HG02588 (cell line): ENCODE data around the gene RGL4.
"Not testable (repeated sequence)": the region's sequence is repeated elsewhere in the genome, so short reads cannot be mapped to it uniquely, and the experiment has no call there.

Experiments used
- ATAC-seq: cut with Tn5 transposase; IDR thresholded peaks from one replicate; pipeline ENCODE4 v1.9.1; 2021; ENCODE audit warnings: mild to moderate bottlenecking, moderate library complexity; ENCODE audit not compliant: unreplicated experiment

RGL4 gene, protein sequence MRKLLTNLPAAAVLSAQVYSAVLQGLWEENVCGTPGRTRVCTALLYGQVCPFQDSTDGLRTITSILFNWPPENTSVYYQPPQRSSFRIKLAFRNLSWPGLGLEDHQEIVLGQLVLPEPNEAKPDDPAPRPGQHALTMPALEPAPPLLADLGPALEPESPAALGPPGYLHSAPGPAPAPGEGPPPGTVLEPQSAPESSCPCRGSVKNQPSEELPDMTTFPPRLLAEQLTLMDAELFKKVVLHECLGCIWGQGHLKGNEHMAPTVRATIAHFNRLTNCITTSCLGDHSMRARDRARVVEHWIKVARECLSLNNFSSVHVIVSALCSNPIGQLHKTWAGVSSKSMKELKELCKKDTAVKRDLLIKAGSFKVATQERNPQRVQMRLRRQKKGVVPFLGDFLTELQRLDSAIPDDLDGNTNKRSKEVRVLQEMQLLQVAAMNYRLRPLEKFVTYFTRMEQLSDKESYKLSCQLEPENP

DNA sequence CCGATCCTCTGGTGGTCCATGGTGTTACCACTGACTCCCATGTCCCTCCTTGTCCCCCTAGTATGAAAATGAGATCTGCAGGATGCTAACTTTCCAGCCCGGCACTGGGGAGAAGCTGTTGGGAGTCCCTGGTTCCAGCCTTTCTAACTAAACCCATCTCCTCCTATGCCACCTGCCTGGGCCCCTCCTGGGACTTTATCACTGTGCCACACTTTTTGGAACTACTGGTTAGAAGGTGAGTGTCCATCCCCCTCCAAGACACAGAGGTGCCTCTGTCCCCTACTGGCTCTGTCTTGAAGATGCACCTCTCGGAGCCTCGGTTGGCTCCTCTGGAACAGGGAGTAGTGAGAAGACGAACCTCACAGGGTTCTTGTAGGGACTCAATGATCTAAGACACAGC is at the start of gene RGL4:
TSS of gene RGL4 (plus strand) at position 301 of the 400 bp plus-strand sequence. CDS start 1,018 bp downstream, outside the sequence.
- no peak for ATAC-seq

DNA sequence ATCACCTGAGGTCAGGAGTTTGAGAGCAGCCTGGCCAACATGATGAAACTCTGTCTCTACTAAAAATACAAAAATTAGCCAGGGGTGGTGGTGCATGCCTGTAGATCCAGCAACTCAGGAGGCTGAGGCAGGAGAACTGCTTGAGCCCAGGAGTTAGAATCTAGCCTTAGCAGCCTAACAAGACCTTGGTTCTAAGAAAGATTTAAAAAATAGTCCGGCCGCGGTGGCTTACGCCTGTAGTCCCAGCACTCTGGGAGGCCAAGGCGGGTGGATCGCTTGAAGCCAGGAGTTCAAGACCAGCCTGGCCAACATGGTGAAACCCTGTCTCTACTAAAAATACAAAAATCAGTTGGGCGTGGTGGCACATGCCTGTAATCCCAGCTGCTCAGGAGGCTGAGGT is 44.3 kb upstream of the RGL4 start:
- ATAC-seq = not testable (repeated sequence)

DNA sequence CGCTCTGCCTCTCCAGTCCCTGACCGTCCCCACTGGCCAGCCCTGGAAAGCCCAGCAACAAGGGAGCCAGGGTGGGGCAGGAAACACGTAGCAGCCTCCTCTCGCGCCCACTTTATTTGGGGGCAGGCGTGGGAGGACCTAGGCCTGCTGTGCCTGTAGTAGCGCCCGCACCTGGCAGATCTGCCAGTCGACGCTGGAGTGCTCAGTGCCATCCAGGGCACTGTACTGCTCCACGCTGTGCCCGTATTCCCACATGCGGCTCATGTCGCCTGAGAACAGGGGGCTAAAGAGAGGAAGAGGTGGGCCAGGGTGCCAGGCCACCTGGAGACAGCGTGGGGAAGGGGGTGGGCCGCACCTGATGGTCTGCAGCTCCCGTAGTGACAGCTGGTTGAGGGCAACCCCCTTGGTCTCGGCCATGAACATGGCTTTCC is 41.7 kb upstream of the RGL4 start:
- ATAC-seq = no peak

DNA sequence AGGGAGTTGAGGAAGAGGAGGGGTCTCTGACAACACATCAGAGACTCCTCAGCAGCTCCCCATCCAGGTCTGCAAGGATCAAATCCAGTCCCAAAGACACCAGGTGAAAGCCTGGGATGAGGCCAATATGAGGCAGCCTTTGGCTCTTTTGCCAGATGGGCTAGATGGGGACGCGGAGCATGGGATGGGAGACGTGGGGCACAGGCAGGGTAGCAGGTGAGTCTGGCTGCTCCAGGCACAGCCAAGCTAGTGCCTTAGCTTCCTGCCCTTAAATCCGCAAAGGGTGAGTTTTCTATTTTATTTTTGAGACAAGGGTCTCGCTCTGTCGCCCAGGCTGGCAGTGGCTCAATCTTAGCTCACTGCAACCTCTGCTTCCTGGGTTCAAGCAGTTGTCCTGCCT is 39.1 kb upstream of the RGL4 start:
- no peak for ATAC-seq

DNA sequence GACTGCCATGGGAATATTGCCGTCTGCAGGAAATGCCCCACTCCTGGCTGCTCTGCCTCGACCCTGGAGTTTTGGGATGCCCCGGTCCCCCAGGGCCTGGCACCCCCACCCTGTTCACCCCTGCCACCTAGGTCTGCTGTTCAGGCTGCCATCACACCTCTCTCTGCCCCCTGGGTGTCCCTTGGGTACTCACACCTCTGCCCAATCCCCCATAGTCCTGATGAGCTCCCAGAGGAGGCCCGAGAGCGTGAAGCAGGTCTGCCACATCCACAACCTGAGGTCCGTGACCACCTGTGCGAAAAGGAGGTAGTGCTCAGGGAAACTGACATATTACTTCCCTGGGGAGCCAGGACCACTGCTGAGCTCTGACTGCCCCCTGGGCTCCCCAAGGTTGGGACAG is 38.5 kb upstream of the RGL4 start:
- no peak for ATAC-seq

DNA sequence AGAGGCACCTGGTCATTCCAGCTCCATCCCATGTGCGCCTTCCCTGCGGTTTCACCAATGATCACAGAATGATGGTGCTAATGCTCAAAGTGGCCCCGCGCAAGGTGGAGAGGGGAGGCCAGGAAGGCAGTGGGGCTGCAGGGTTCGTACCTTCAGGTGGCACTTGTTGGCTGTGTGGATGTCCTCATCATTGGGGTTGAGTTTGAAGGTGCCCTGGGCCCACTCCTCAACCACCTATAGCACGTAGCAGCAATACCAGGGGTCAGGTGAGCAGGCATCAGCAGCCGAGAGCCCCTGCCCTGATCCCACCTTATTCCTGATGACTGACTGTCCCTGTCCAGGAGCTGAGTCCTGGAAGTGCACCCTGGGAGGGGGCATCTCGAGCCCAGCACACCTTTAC is 38.1 kb upstream of the RGL4 start:
- ATAC-seq = no peak

DNA sequence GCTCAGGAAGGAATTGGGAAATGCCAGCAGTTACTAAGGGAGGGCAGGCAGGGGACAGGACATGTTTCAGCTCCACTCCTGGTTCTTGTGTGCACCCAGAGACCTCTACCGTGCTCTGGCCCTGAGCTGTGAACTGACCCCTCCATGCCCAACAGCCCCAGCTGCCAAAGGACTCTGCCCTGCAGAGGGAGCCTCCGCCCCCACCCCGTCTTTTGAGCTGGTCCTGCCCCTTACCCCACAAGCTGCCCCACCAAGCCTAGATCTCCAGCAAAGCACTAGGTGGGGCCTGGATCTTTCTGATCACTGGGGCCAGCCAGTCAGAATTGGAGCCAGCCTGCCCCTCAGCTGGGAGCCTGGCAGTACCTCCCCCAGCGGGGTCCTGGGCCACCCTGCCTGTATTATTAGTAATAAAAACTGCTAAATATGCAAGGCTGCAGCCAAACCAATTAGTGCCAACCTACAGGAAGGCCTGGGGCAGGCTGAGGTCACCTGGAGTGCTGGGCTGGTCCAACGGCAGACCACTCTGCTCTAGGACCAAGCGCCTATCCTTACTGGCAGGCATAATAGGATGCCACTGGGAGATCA is 34.8 kb upstream of the RGL4 start:
- no peak for ATAC-seq

DNA sequence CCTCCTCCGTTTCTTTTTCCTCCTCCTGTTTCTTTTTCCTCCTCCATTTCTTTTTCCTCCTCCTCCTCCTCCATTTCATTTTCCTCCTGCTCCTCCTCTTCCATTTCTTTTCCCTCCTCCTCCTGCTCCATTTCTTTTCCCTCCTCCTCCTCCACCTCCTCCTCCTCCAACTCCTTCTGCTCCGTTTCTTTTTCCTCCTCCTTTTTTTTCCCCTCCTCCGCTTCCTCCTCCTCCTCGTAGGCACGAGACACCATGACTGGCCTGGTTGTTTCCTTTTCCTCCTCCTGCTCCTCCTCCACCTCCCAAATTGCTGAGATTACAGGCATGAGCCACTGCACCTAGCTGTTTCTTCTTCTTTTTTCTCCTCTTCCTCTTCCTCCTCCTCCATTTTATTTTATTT is 33.1 kb upstream of the RGL4 start:
- no peak for ATAC-seq

DNA sequence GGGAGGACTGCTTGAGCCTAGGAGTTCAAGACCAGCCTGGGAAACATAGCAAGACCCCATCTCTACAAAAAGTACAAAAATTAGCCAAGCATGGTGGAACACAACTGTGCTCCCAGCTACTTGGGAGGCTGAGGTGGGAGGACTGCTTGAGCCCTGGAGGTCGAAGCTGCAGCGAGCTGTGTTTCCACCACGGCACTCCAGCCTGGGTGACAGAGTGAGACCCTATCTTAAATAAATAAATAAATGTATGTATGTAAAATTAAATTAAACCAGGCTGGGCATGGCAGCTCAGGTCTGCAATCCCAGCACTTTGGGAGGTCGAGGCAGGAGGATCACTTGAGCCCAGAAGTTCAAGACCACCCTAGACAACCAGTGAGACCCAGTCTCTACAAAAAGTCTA is 30.4 kb upstream of the RGL4 start:
- not testable (repeated sequence) for ATAC-seq

DNA sequence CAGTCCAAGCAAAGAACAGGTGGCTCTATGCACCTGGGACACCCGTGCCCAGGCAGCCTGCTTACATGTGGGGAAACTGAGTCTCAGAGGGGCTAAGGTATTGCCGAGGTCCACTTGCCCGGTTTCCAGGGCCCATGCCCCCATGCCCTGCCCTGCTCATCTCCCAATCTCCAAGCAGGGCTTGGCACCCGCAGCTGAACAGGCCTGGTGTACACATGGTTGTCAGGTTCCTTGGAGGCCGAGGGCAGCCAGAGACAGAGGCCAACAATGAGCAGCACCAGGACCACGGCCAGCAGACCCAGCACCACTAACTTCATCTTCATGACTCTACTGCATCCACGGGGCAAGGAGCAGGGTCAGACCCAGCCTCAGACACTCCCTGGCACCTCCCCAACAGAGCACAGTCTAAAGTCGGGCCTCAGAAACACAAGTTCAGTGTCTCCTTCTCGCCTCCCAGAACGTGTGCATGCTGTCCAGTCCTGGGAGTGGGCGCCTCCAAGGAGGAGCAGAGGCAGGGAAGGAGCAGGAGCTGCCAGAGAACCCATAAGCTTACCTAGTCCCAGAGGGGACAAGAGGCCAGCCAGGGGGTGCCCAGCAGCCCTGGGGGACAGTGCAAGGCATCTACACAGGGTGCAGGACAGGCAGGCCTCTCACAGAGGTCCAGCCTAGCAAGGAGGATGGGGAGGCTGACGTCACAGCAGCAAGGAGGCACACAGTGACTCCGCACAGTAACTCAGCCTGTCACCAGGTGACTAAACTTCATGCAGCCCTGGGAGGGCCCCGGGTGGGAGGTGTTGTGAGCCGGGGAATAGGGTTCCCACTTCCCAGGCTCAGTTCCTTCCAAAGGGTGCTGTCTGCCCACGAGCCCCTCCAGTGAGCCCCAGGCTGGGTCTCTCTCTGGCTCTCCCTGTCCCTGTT is 20.2 kb upstream of the RGL4 start:
- no peak for ATAC-seq

DNA sequence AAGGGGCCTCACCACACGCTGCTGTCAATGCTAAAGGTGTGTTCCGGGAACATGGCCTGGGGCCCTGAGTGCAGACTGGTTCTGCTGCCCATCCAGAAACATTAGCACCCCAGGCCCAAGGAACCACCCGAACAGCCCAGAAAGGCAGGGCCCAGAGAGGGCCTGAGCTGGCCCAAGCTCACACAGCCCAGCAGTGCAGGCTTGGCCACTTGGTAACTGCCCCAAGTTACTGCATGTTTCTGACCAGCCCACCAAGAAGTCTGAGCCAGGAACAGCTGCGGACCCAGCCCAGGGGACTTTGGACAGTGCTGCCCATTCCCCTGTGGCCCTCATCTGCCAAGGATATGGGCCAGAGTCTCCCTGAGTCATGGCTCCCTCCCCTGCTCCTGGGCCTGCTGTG is 19.4 kb upstream of the RGL4 start:
- not testable (repeated sequence) for ATAC-seq

DNA sequence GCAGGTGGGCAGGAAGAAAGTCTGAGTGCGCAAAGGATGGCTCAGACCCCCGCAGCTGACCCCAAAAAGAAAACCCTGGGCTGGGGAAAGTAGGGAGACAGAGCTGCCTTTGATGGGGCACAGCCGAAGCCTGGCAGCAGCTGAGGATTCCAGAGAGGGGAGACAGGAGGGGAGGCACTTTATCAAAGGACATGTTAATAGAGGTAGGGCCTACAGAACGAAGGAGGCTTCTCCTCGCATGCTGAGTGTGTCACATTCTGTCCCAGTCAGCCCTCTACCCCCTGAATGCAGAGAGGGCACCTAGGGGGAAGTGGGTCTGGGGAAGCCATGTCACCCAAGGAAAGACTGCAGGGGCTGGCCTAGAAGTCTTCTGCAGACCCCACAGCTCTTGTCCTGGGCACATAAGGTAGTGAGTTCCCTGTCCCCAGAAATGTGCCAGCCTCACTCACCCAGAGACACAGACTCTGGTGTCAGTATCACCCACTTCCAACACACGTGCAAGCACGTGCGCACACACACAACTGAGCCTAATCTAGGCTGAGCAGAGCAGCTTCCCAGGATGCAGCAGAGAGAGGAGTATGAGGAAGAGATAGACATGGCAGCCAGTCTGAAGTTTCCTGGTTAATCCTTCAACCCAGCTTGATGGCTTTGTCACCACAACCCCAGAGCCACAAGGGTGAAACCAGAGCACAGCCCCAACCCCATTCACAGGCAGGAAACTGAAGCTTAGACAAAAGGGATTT is 18.3 kb upstream of the RGL4 start:
- not testable (repeated sequence) for ATAC-seq

DNA sequence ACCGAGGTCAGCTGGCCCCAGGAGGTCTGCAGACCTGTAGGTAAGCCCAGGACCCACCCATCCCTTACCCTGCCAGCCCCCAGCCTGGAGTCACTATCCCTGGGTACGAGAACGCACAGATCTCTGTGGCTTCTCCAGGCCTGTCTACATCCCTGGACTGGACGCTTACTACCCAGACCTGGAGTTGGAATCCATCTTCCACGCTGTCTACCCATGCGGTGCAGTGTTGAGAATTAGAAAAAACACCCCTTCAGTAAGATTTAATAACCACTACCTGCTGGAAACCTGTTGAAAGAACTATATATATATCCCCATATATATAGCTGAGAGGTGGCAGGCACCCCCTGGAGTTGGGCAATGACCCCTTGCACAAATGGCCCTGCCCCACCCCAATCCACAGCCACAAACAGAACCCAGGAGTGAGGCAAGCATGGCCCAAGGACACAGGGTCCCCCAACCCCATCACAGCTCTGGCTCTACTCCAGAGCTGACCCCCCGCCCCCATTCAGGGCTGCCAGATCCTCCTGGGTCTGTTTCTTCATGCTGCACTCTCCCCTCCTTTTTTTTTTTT is 17.7 kb upstream of the RGL4 start:
- no peak for ATAC-seq

DNA sequence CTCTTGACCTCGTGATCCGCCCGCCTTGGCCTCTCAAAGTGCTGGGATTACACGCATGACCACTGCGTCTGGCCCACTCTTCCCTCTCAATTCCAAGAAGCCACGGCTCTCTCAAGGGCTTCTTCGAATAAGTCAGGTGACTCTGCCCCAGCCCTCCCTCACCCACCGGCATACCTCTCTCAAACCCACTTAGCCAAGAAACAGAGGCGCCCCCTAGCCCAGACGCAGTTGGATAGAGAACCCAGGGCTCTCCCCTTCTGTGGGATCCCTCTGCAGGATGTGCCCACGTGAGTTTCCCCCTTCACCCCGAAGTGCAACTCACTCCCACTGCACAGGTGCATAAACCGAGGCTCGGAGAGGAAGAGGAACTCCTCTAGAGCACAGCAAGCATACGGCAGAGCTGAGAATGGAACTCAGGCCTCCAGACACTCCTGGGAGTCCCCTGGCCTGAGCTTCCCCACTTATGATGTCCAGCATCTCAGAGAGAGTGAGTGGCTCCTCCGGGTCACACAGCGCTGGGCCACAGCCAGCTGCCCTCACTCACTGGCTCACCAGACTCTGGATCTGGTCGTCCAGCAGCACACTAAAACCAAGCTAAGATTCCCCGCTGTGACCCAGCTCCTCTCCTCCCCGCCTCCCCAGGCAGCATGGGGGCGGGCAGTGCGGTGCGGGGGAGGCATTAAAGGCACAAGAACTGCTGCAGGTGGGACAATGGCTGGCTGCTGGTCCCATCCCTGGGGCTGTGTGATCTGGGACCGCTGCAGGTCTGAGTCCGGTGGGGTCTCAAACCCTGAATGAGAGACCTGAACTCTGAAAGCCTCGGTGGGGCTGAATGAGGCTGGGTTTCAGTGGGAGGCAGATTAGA is 16.8 kb upstream of the RGL4 start:
- ATAC-seq = no peak

DNA sequence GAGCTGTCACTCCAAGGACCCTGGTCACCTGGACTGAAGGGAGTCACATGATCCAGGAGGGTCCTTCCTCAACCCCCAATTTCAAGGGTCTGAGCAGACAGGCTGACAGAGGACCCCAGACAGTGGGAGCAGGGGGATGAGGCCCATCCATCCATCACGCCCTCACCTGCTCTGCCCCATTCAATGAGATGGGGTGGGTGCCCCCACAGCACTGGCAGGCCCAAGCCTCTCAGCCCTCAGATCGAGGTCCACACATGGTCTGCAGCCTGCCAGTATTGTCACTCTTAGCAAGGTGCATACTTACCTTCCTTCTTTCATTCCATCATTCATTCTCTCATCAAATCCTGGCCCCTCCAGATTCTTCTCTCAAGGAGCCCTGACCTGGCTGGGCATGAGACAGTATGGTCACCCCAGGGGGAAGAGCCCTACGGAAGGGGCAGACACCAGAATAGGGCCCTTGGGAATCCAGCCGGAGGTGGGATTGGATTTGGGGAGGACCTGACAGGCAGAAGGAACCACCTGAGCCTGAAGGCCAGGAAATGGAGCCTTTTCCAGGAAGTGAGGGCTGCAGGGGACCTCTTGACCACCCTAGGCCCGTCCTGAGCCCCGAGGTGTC is 15.8 kb upstream of the RGL4 start:
- not testable (repeated sequence) for ATAC-seq

DNA sequence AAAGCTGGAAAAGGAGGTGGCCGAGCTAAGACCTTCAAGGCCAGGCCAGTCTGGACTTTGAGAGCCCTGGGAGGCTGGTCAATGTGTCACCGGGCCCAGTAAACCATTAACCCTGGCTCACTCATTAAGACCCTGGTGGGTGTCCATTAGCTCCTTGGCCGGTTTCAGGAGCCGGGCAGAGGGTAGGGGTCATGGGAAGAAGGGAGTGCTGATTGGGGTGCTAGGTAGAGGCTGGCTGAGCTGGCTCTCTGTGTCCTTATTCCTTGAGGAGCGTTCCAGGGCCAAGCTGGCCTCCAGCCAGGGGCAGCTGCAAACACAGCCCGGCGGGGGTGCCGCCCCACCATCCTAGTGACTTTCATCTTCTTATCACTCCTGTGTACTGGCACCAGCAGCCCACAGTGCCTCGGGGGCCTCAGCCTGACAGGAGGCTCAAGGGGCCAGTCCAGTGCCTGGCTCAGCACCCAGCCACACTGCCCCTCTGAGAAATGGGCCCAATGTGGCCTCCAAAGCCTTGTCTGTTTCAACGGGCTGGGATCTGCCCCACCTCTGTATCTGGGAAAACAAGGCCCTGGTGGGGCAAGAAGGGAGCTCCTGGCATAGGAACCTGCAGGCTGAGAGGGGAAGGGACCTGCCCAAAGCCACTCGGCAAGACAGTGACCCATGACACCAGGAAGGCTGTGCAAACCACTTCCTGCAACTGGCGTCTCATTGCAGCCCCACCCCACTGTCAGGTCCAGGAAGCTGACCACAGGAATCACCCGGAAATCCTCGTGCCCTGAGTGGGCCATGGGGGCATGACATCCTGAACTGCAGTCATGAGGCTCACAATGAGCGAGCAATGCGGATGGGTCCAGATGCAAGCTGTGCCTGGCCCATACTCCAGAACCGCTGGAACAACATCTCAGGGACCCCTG is 15.1 kb upstream of the RGL4 start:
- ATAC-seq = no peak

DNA sequence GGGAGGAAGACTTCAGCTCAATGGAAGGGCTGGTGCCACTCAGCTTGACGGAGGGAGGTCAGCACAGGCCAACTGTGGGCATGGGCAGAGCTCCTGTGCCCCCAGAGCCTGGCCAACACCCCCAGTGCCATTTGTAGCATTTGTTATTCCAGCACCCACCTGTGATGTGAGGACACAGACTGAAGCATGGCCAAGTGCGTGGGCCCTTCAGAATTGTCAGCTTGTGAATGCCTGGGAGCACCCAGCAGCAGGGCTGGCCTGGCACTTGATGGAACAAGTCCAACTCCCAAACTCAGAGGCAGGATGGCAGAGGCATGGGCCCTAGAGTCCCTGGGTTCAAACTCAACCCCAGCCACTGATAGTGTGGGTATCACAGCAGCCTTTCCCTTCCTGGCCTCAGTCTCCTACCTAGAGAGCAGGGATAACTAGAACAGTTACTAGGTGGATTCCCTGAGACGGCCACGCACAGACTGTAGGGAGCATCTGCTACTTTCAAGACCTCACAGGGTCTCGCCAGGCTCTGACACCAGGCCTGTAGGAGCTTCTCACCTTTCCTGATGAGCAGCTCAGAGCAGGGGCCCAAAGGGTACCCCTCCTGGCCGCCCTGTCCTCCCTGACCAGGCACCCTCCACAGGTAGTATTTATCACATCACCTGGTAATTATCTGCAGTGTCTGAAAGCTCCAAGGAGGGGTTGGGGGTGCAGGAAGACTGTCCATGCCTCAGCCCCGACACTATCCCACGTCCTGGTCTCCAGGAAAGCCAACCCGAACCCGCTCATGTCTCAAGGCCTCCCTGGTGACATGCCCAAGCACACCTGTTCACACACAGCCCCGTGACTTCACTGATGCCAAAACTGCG is 13.7 kb upstream of the RGL4 start:
- not testable (repeated sequence) for ATAC-seq
